ENCODE data around the gene PORCN.
"Not testable (repeated sequence)": the region's sequence is repeated elsewhere in the genome, so short reads cannot be mapped to it uniquely, and the experiment has no call there.

GRCh38 chrX:48519481-48519880 lies 10.7 kb downstream of the PORCN start:
- TF ChIP-seq POLR2A, CTCF, POLR2AphosphoS5 (IDR thresholded peaks at IDR 0.05): not testable (repeated sequence)
